ENCODE results near the gene WDR11.
A peak's percentile ranks its signal among the peaks of the same experiment; 100 is the strongest.

Gene WDR11

GRCh38 chr10:120945182-120945581, 94.0 kb downstream of the WDR11 start:
- H3K4me3 ChIP-seq (ENCODE audit: low read depth, low read length), result no peak overlapping the region
- no peaks in the 10 kb centered on the region for H3K79me2 ChIP-seq (ENCODE audit: control insufficient read depth, insufficient read depth, low read length, unreplicated experiment)
- no peaks in the 10 kb centered on the region for H3K36me3 ChIP-seq (ENCODE audit: insufficient read depth, low read length)
- no peaks in the 10 kb centered on the region for H3K4me1 ChIP-seq (ENCODE audit: control insufficient read depth, insufficient read depth, low read length, unreplicated experiment)
- no peak overlapping the region for H2AFZ ChIP-seq (ENCODE audit: low read length, unreplicated experiment)
- no peak overlapping the region for H3K27ac ChIP-seq (ENCODE audit: low read depth, low read length)
- peaks cover 21% of the 10 kb centered on the region for H3K27me3 ChIP-seq (ENCODE audit: insufficient read depth, low read length)

DNA sequence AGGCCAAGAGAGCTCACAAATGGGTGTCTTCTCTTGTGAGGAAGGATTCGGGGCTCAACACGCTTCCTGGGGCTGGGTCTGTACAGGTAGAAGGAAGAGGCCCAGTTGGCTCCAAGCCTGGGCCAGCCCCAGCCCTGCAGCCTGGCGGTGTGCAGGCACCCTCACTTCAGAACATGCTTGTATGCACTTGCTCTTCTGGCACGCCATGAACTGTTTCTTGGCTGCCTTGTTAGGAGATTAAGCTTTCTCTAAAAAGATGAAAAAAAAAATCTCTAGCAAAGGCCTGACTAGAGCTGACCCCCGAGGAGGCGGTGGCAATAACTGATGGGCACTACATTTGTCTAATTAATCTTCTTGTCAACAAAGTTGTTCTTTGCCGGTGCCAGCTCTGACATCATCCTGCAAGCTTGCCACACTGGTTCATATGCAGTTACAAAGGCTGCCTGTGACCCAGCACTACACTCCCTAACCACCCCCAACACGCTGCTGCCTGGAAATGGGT, 94.7 kb downstream of the WDR11 start:
- Histone ChIP-seq H2AFZ (ENCODE audit: low read length, unreplicated experiment) (no peak overlapping the region), H3K4me3 (ENCODE audit: low read depth, low read length) (no peak overlapping the region), H3K27ac (ENCODE audit: low read depth, low read length) (no peak overlapping the region), H3K36me3 (ENCODE audit: insufficient read depth, low read length) (no peaks in the 10 kb centered on the region), H3K79me2 (ENCODE audit: control insufficient read depth, insufficient read depth, low read length, unreplicated experiment) (no peaks in the 10 kb centered on the region), H3K4me1 (ENCODE audit: control insufficient read depth, insufficient read depth, low read length, unreplicated experiment) (no peaks in the 10 kb centered on the region), H3K27me3 (ENCODE audit: insufficient read depth, low read length) (peaks cover 21% of the 10 kb centered on the region)

DNA sequence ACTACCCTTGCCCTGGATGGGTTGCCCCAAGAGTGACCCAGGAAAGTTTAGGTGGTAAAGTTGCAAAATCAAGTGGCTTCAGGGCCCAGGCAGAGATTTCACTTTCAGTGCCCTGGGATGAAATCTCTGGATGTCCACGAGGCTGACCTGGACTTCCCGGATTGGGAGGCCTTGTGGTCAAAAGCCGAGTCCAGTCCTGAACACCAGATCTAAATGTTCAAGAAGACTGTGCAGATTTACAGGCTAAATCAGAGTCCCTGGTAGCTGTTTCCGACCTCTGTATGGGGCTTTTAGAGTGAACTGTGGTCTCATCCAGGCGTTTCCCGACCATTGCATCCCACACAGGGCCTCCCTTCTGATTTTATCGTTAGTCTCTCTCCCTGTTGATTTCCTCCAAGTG, 95.3 kb downstream of the WDR11 start:
- no peak overlapping the region for H3K4me3 ChIP-seq (ENCODE audit: low read depth, low read length)
- H3K36me3 ChIP-seq (ENCODE audit: insufficient read depth, low read length), result no peaks in the 10 kb centered on the region
- H3K79me2 ChIP-seq (ENCODE audit: control insufficient read depth, insufficient read depth, low read length, unreplicated experiment), result no peaks in the 10 kb centered on the region
- no peaks in the 10 kb centered on the region for H3K4me1 ChIP-seq (ENCODE audit: control insufficient read depth, insufficient read depth, low read length, unreplicated experiment)
- peaks cover 26% of the 10 kb centered on the region for H3K27me3 ChIP-seq (ENCODE audit: insufficient read depth, low read length)
- no peak overlapping the region for H2AFZ ChIP-seq (ENCODE audit: low read length, unreplicated experiment)
- H3K27ac ChIP-seq (ENCODE audit: low read depth, low read length), result no peak overlapping the region

GRCh38 chr10:120948889-120949608, 97.9 kb downstream of the WDR11 start:
- H2AFZ ChIP-seq (ENCODE audit: low read length, unreplicated experiment), result peak overlapping the region; percentile 67
- peaks cover 33% of the 10 kb centered on the region for H3K27me3 ChIP-seq (ENCODE audit: insufficient read depth, low read length)
- H3K36me3 ChIP-seq (ENCODE audit: insufficient read depth, low read length), result no peaks in the 10 kb centered on the region
- H3K4me1 ChIP-seq (ENCODE audit: control insufficient read depth, insufficient read depth, low read length, unreplicated experiment), result no peaks in the 10 kb centered on the region
- peak overlapping the region; percentile 73 for H3K4me3 ChIP-seq (ENCODE audit: low read depth, low read length)
- H3K79me2 ChIP-seq (ENCODE audit: control insufficient read depth, insufficient read depth, low read length, unreplicated experiment), result no peaks in the 10 kb centered on the region
- H3K27ac ChIP-seq (ENCODE audit: low read depth, low read length), result no peak overlapping the region

DNA sequence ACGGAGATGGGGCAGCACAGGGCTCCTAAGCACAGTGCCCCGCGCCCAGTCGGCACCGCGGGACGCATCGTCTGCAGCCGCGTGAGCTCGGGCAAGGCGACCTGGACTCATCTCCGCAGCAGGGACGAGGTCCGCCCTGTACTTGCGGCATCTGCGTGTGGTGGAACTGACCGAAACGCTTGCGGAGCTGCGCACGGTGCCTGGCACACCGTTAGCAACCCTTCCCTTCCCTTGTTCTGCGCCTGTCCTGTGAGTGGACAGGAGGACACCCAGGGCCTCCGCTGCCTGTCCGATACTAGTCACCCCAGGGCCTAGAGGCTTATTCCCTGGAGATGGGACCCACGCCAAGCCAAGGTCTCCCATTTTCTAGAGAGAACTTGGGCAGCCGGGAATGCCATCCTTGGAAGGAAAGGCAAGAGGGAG, 98.5 kb downstream of the WDR11 start:
- Histone ChIP-seq H3K4me3 (ENCODE audit: low read depth, low read length) (peak overlapping the region; percentile 73), H3K27me3 (ENCODE audit: insufficient read depth, low read length) (peaks cover 33% of the 10 kb centered on the region), H3K36me3 (ENCODE audit: insufficient read depth, low read length) (no peaks in the 10 kb centered on the region), H3K79me2 (ENCODE audit: control insufficient read depth, insufficient read depth, low read length, unreplicated experiment) (no peaks in the 10 kb centered on the region), H3K4me1 (ENCODE audit: control insufficient read depth, insufficient read depth, low read length, unreplicated experiment) (no peaks in the 10 kb centered on the region), H2AFZ (ENCODE audit: low read length, unreplicated experiment) (peak overlapping the region; percentile 67), H3K27ac (ENCODE audit: low read depth, low read length) (no peak overlapping the region)

DNA sequence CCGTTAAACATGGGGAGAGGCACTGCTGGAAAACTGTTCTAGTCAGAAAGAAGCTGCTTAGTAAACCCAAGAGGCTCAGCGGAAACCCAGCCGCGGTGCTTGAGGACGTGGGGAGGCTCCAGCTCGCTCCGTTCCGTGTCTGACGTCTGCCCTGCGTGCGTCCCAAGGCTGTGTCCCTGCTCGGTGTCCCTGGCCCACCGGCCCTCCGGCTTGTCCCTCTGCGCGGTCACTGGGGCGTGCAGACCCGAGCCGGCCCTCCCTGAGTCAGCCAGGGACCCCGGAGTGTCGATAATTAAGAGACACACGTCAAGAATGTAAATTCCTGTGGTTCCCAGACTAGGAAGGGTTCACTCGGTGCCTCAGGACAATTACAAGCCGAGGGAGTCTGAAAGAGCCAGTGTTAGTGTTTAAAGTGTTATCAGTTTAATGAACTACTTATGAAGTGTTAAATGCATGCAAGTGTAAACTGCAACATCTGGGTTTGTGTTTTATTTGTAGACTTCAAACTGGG, 98.9 kb downstream of the WDR11 start:
- Histone ChIP-seq H3K4me1 (ENCODE audit: control insufficient read depth, insufficient read depth, low read length, unreplicated experiment) (no peaks in the 10 kb centered on the region), H3K79me2 (ENCODE audit: control insufficient read depth, insufficient read depth, low read length, unreplicated experiment) (no peaks in the 10 kb centered on the region), H3K4me3 (ENCODE audit: low read depth, low read length) (0 out of 2 replicates have a peak overlapping the region, but pooled peaks have one; percentile 73), H3K27ac (ENCODE audit: low read depth, low read length) (no peak overlapping the region), H2AFZ (ENCODE audit: low read length, unreplicated experiment) (no peak overlapping the region), H3K27me3 (ENCODE audit: insufficient read depth, low read length) (peaks cover 33% of the 10 kb centered on the region), H3K36me3 (ENCODE audit: insufficient read depth, low read length) (no peaks in the 10 kb centered on the region)

GRCh38 chr10:120951288-120951687, 100.1 kb downstream of the WDR11 start:
- H3K4me3 ChIP-seq (ENCODE audit: low read depth, low read length), result no peak overlapping the region
- no peak overlapping the region for H2AFZ ChIP-seq (ENCODE audit: low read length, unreplicated experiment)
- no peak overlapping the region for H3K27ac ChIP-seq (ENCODE audit: low read depth, low read length)

GRCh38 chr10:120953897-120954296, 102.7 kb downstream of the WDR11 start:
- no peaks in the 10 kb centered on the region for H3K36me3 ChIP-seq (ENCODE audit: insufficient read depth, low read length)
- peaks cover 33% of the 10 kb centered on the region for H3K27me3 ChIP-seq (ENCODE audit: insufficient read depth, low read length)
- H2AFZ ChIP-seq (ENCODE audit: low read length, unreplicated experiment), result no peak overlapping the region
- no peak overlapping the region for H3K4me3 ChIP-seq (ENCODE audit: low read depth, low read length)
- no peaks in the 10 kb centered on the region for H3K79me2 ChIP-seq (ENCODE audit: control insufficient read depth, insufficient read depth, low read length, unreplicated experiment)
- H3K4me1 ChIP-seq (ENCODE audit: control insufficient read depth, insufficient read depth, low read length, unreplicated experiment), result no peaks in the 10 kb centered on the region
- H3K27ac ChIP-seq (ENCODE audit: low read depth, low read length), result no peak overlapping the region

More at GRCh38 chr10:120951288-120951687, 100.1 kb downstream of the WDR11 start:
- no peaks in the 10 kb centered on the region for H3K79me2 ChIP-seq (ENCODE audit: control insufficient read depth, insufficient read depth, low read length, unreplicated experiment)
- no peaks in the 10 kb centered on the region for H3K4me1 ChIP-seq (ENCODE audit: control insufficient read depth, insufficient read depth, low read length, unreplicated experiment)
- H3K36me3 ChIP-seq (ENCODE audit: insufficient read depth, low read length), result no peaks in the 10 kb centered on the region
- H3K27me3 ChIP-seq (ENCODE audit: insufficient read depth, low read length), result peaks cover 33% of the 10 kb centered on the region

All from ACC112 (cell line).